K562 (cell line): ENCODE results near the gene POLR2L. TPM values are rescaled to one million over a fixed set of nuclear protein-coding genes. Genes with fewer than 3 reads are reported as not detected.

Experiments used
- CBX1 ChIP-seq: sonication (generic); IDR thresholded peaks from 2 replicates; pipeline ENCODE4 v1.6.1; 2016; ENCODE audit warnings: antibody characterized with exemption, low read depth, mild to moderate bottlenecking
- GABPA ChIP-seq: fragments of 200-800 bp; sonication (Bioruptor generic); conservative IDR thresholded peaks from 2 replicates; pipeline ENCODE4 v1.6.1; 2016; ENCODE audit warnings: low read depth, missing genetic modification characterization, missing compliant biosample characterization
- HNRNPUL1 ChIP-seq: fragments of 200-400 bp; formaldehyde crosslinking; IDR thresholded peaks from 2 replicates; pipeline ENCODE4 v1.6.1; 2017; ENCODE audit warnings: low read length
- MIER1 ChIP-seq: fragments of 450-650 bp; IDR thresholded peaks from 2 replicates; pipeline ENCODE4 v1.6.1; 2016; ENCODE audit warnings: antibody characterized with exemption, mild to moderate bottlenecking, low read depth
- PHF8 ChIP-seq: fragments of 200-600 bp; sonication (generic); IDR thresholded peaks from 2 replicates; pipeline ENCODE4 v1.6.1; 2012; ENCODE audit warnings: mixed run types, mild to moderate bottlenecking, inconsistent platforms, low read length, moderate library complexity, borderline replicate concordance
- POLR2A ChIP-seq: fragments of 450-650 bp; conservative IDR thresholded peaks from 2 replicates; pipeline ENCODE4 v1.6.1; 2016
- POU5F1 ChIP-seq: fragments of 150-350 bp; IDR thresholded peaks from 2 replicates; pipeline ENCODE4 v1.6.1; 2014; ENCODE audit warnings: borderline replicate concordance, low read length, low read depth, mild to moderate bottlenecking; ENCODE audit not compliant: partially characterized antibody
- RB1 ChIP-seq: fragments of 450-650 bp; IDR thresholded peaks from 2 replicates; pipeline ENCODE4 v1.6.1; 2017; ENCODE audit warnings: low read depth, mild to moderate bottlenecking
- THRAP3 ChIP-seq: fragments of 450-650 bp; IDR thresholded peaks from 2 replicates; pipeline ENCODE4 v1.6.1; 2016; ENCODE audit warnings: mild to moderate bottlenecking, inconsistent platforms, borderline replicate concordance
- polyA plus RNA-seq, 8 experiments: library from polyadenylated mRNA; depleted of rRNA in 4 of 8; stranded (reverse) in 5 of 8; unstranded in 3 of 8; fragments of >200 nt; fragmentation: Nextera tagmentation in 2 of 8; fragmentation: Illumina TruSeq in 1 of 8; extraction: Ambion mirVana in 2 of 8; extraction: Trizol in 1 of 8; gene quantifications; 2 replicates each; pipeline versions ENCODE4 v1.2.1 to v1.2.3, GENCODE V29; 2011 to 2014; ENCODE audit warnings: inconsistent platforms in 1 of 8, missing spikeins in 1 of 8
- total RNA-seq, 7 experiments: library from RNA; depleted of rRNA in 6 of 7; stranded (reverse); fragments of >200 nt in 6 of 7; fragmentation: Illumina TruSeq in 2 of 7; extraction: Trizol in 2 of 7; gene quantifications; 2 replicates each; pipeline versions ENCODE4 v1.2.1 to v1.2.3, GENCODE V29; 2011 to 2021; ENCODE audit warnings: low replicate concordance in 1 of 7
- TF ChIP-seq, protein P1 (sequence below): sonication (generic); formaldehyde crosslinking; IDR thresholded peaks from 2 replicates; pipeline ENCODE4 v1.9.0; 2022; ENCODE audit warnings: mild to moderate bottlenecking, missing genetic modification reagents
- TF ChIP-seq, protein P2 (sequence below): sonication (generic); formaldehyde crosslinking; IDR thresholded peaks from 2 replicates; pipeline ENCODE4 v1.8.0; 2022; ENCODE audit warnings: mild to moderate bottlenecking, missing genetic modification reagents
- TF ChIP-seq, protein P3 (sequence below): sonication (generic); formaldehyde crosslinking; IDR thresholded peaks from 2 replicates; pipeline ENCODE4 v1.8.0; 2022; ENCODE audit warnings: missing genetic modification reagents, mild to moderate bottlenecking, moderate library complexity, borderline replicate concordance
- TF ChIP-seq, protein P4 (sequence below), 2 experiments: fragments of 150-350 bp in 1 of 2; IDR thresholded peaks; 2 replicates each; pipeline ENCODE4 v1.6.1; 2012 to 2016; ENCODE audit warnings: low read depth in 2 of 2, low read length in 2 of 2, mild to moderate bottlenecking in 1 of 2, moderate library complexity in 1 of 2

Gene POLR2L
- total and polyA plus RNA-seq, 9 of the 15 experiments (the other 6 are each of a cell fraction or from before 2014, with no cell fraction given) = 38.3 to 688 (median 108) TPM

DNA sequence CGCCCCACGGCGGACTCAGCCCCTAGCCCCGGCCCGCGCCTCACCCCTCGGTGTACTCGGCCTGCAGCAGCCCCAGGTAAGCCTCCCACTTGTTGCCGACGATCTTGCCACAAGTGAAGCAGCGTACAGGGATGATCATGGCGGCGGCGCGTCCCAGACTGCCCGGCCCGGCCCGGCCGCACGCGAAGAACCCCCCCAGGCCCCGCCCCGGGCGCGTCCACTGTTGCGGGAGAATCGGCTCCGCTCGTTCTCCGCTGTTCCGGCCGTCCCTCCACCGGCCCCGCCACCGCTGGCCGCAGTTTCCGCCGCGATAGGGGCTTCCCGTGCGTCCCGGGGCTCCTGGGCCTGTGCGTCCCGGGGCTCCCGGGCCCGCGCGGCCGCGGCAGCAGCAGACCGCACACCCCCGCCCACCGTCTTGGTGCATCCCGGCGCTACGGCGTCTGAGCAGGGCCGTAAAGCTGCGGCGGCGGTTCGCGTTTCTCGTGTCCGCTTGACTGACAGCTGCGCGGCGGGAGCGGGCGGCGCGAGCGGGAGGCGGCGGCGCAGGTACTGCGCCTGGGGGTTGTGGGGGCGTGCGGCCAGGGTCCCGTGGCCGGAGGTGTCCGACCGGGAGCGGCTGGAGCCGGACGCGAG, at the start of gene POLR2L, which contains the start of gene TSPAN4 (continued):
- peak; percentile 92 for TF ChIP-seq POU5F1
- TF ChIP-seq, protein P1, sequence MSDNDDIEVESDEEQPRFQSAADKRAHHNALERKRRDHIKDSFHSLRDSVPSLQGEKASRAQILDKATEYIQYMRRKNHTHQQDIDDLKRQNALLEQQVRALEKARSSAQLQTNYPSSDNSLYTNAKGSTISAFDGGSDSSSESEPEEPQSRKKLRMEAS = peak; percentile 84
- peak; percentile 94 for TF ChIP-seq RB1
- TF ChIP-seq GABPA (tag) = peak; percentile 48; the same call in 1 of the 2 replicates
- TF ChIP-seq THRAP3 = no peak
- peak; percentile 87; the same call in 1 of the 2 replicates for TF ChIP-seq PHF8
- TF ChIP-seq MIER1 = no peak
- TF ChIP-seq CBX1 = peak; percentile 75; the same call in 1 of the 2 replicates
- TF ChIP-seq, protein P2, sequence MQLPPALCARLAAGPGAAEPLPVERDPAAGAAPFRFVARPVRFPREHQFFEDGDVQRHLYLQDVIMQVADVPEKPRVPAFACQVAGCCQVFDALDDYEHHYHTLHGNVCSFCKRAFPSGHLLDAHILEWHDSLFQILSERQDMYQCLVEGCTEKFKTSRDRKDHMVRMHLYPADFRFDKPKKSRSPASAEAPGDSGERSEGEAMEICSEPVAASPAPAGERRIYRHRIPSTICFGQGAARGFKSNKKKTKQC (CRISPR knock-in tag) = peak; percentile 77; the same call in 1 of the 2 replicates
- TF ChIP-seq HNRNPUL1 = no peak
- TF ChIP-seq POLR2A = peak; percentile 95
- TF ChIP-seq, protein P3, sequence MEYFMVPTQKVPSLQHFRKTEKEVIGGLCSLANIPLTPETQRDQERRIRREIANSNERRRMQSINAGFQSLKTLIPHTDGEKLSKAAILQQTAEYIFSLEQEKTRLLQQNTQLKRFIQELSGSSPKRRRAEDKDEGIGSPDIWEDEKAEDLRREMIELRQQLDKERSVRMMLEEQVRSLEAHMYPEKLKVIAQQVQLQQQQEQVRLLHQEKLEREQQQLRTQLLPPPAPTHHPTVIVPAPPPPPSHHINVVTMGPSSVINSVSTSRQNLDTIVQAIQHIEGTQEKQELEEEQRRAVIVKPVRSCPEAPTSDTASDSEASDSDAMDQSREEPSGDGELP (CRISPR knock-in tag) = peak; percentile 45
- TF ChIP-seq, protein P4, sequence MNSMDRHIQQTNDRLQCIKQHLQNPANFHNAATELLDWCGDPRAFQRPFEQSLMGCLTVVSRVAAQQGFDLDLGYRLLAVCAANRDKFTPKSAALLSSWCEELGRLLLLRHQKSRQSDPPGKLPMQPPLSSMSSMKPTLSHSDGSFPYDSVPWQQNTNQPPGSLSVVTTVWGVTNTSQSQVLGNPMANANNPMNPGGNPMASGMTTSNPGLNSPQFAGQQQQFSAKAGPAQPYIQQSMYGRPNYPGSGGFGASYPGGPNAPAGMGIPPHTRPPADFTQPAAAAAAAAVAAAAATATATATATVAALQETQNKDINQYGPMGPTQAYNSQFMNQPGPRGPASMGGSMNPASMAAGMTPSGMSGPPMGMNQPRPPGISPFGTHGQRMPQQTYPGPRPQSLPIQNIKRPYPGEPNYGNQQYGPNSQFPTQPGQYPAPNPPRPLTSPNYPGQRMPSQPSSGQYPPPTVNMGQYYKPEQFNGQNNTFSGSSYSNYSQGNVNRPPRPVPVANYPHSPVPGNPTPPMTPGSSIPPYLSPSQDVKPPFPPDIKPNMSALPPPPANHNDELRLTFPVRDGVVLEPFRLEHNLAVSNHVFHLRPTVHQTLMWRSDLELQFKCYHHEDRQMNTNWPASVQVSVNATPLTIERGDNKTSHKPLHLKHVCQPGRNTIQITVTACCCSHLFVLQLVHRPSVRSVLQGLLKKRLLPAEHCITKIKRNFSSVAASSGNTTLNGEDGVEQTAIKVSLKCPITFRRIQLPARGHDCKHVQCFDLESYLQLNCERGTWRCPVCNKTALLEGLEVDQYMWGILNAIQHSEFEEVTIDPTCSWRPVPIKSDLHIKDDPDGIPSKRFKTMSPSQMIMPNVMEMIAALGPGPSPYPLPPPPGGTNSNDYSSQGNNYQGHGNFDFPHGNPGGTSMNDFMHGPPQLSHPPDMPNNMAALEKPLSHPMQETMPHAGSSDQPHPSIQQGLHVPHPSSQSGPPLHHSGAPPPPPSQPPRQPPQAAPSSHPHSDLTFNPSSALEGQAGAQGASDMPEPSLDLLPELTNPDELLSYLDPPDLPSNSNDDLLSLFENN (IDR thresholded peaks at IDR 0.05; ENCODE audit: low read depth in 2 of 2, low read length in 2 of 2) = peak in 1 of 2 experiments; percentile 77; a peak in 2 of 4 replicates
